Measurements from ENCODE around the gene RASL12.
"Not testable (repeated sequence)": the region's sequence is repeated elsewhere in the genome, so short reads cannot be mapped to it uniquely, and the experiment has no call there.

The RASL12 gene

DNA sequence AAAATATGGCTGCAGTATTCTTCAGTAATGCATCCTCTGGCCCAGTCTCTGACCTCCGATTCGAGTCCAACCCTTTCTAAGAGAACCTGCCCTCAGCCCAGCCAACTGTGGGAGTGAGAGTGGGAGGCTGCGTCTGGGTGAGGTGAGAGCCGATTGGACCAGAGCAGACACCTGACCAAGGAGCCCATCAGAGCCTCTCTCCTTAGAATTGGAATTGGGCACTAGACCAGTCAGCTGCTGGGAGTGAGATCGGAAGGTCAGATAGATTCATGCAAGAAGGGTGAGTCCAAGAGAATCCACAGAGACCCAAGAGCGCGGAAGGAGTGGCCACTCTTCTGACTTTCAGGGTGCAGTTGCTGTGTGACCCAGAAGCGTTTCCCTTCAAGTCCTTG is 10.2 kb downstream of the RASL12 start:
- DNase-seq, result no peak

DNA sequence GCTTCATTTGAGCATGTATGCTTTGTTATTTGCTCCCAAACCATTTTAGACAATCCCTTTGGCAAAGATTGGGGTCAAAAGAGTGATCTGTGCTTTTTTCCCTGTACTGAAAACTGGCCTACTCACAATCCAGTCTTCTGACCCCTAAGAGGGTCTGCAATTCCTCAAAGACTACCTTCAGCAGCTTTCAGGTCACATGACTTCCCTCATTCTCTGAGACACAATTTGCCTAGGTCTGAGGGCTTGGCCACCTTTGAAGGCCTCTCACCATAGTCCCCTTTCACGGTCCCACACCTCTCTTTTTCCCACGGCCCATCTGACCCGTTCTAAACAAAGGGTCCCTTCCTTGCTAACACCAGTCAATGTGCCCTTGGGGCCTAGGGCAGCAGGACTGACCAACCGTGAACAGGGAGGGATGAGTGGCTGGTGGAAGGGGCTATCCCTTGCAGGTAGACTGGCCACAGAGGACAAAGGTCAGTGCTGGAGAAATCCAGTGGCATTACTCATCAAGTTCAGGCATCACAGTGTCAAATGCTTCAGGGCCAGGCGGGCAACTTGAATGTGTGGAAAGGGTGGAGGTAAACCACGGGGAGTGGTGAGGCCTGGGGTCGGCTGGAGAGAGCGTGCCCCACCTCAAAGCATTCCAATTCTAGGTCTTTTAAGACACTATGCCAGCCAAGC is 10.8 kb downstream of the RASL12 start:
- DNase-seq, result no peak

GRCh38 chr15:65056106-65056505 is 11.7 kb downstream of the RASL12 start:
- peak in 10 of 56 donors; percentile 13 to 44 (median 36) for DNase-seq

- DNase-seq, result no peak
Observed at GRCh38 chr15:65055201-65055870, 12.5 kb downstream of the RASL12 start.

DNA sequence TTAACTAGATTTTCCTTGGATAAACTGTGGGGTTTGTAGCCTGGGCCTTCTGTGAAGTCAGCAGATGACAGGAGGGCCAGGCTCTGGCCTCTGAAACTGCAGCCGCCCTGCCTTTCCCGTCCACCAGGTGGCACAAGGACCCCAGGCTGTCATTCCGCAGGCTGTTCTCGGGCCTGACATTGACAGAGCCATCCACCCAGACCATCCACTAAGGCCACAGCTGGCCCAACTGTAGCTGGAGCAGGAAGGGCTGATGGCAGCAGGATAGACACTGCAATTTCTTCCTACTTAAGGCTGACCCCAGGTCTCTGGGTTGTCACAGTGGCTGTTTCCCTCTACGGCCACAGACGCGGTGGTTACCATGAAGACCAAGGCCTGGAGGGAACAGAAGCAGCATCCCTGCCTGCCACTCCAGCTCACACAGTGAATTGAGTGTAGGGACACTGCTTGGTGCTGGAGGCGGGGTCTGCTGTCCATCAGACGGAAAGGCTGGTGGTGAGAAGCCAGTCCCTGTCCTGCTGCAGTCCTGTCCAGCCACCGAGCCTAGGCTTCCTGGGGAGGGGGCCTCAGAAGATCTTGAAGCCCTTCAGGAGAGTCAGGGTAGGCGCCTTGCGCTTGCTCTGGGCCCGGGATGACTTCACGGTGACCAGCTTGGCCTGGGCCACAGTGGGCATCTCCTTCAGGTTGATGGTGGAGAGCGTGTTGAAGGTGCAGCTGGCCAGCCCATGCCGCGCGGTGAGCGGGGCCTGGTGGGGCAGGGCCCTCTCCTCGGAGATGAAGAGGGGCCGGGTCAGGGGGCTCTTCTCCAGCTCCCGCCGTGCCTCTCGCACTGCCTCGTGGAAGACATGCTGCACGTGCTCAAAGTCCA is 13.2 kb downstream of the RASL12 start:
- DNase-seq, result peak in 51 of 56 donors; percentile 9 to 89 (median 59)

GRCh38 chr15:65052956-65053355 is 14.8 kb downstream of the RASL12 start:
- DNase-seq, result no peak

DNA sequence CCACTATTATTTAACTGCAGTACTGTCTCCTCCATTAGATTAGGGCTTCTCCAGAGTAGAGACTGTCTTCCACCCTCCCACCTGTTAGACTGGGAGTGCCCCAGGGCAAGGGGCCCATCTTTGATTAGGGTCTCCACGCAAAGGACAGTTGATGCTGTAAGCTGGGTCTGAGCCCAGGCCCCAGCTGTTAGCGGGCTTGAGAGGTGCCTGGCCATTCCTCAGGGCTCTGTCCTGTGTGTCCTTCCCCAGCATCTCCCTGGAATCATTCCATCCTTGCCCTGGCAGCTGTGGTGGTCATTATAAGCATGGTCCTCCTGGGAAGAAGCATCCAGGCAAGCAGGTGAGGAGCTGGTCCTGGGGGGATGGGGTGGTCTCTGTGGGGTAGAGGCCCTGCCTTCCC is 16.5 kb downstream of the RASL12 start:
- DNase-seq, result no peak

GRCh38 chr15:65050270-65050669 is 17.5 kb downstream of the RASL12 start:
- no peak for DNase-seq

DNA sequence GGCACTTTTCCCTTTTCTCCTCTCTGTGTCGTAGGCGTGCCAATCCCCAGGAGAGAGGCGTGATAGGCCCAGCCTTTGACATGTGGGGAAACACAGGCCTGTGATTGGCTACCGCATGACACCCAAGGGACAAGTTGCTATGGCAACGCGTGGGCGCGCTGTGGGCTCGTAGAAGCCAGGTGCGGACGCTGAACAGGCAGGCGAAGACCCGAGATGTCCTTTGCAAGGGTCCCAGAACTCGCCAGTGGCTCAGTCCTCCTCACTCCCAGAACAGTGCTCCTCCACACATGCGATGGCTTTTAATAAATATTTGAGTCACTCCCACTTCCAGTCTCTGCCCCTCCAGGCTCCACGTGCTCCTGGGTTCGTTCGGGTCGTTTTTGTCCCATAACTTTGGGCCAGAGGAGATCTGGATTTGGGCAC is 18.4 kb downstream of the RASL12 start:
- DNase-seq, result peak in 54 of 56 donors; percentile 43 to 96 (median 83)

DNA sequence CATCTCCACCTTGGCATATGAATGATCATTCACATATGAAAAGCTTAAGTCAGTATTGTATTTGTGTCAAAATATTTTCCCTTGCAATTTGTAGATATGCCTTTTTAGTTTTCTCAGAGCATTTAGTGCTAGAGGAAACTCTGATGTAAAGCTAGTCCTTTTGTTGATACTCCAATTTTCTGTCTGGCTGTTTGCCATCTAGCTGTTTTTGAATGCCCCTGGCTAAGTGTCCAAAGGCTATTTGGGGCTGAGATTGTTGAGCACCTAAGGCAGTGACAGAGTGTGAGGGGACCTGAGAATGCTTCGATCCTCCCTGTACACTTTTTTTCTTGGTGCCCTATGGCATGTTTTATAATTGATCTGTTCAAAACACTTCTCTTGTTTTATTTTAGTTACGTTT is 19.6 kb downstream of the RASL12 start:
- DNase-seq, result no peak

DNA sequence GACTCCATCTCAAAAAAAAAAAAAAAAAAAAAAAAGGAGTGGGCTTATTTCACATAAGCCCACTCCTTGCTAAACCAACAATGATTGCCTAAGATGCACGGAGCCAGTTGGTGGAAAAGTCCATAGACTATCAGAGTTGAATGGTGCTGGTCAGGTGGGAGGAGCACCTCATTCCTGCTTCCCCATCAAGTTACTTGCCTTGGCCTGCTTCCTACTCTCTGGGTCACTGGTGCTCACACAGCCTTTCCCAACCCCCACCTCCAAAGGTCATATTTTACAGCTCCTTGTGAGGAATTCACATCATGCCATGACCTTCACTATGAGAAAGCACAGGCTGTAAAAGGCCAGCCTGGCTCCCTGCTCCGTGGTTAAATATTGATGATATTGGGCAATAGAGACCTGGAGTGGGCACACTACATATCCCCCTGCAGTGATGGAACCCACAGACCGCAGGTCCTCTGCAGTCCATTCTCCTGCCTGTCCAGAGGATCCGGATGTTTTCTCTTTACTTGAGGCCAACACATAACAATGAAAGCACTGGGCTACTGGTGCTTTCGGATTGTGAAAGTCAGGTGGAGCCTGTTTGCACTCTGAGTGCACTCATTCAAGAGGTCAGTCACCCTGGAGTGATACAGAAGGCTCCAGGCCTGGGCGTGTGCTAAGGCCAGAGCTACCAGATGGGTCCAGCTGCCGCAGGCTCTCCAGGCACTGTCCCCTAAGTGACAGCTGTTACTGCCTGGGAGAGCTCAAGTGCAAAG is 22.9 kb downstream of the RASL12 start, which contains the start of gene SLC51B:
SLC51B (plus strand) TSS at position 664 of the 758 bp plus-strand sequence. CDS start 4,618 bp downstream, outside the sequence.
- DNase-seq, result no peak

DNA sequence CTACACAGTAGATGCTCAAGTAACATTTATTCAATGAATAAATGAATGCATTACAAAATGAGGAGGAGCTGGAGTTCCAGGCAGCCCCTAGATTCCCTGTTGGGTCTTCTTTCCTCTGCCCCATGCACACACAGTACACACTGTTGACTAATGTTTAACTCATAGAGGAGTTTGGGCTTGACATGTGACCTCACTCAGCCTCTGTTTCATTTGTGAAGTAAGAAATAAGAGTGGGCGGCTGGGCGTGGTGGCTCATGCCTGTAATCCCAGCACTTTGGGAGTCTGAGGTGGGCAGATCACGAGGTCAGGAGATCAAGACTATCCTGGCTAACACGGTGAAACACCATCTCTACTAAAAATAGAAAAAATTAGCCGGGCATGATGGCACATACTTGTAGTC is 23.6 kb downstream of the RASL12 start:
- DNase-seq, result not testable (repeated sequence)

- no peak for DNase-seq
Observed at GRCh38 chr15:65042776-65043327, 24.9 kb downstream of the RASL12 start.

- DNase-seq, result no peak
Observed at GRCh38 chr15:65041787-65042186, 26.0 kb downstream of the RASL12 start.

- DNase-seq, result no peak
Observed at GRCh38 chr15:65040461-65040860, 27.3 kb downstream of the RASL12 start.

DNA sequence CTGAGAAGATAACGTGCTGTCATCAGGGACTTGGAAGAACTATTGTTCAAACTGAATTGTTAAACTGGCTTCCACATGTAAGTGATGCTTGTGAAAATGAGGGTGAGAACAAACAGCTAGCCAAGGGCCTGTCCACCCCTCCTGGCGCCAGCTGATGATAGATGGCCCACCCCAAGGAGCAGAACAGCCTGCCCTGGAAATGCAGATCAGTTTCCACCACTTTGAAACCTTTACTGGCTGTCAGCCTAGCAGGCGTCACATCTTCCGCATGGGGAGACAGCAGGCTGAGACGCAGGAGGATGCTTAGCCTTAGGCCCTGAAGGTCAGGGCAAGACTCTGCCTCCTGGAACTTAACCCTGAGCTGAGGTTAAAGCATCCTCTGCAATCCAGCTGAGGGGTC is 29.0 kb downstream of the RASL12 start:
- DNase-seq, result no peak

DNA sequence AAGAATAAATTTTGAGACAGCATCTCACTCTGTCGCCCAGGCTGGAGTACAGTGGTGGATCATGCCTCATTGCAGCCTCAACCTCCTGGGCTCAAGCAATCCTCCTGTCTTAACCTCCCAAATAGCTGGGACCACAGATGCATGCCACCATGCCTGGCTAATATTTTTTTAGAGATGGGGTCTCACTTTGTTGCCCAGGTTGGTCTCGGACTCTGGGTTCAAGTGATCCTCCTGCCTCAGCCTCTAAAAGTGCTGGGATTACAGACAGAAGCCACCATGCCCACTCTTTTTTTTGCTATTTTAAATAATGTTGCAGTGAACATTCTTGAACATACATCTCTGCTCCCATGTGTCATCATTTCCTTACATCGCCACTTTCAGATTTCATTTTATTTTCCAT is 29.4 kb downstream of the RASL12 start:
- DNase-seq, result no peak

GRCh38 chr15:65037309-65037708 is 30.5 kb downstream of the RASL12 start:
- DNase-seq, result no peak

DNA sequence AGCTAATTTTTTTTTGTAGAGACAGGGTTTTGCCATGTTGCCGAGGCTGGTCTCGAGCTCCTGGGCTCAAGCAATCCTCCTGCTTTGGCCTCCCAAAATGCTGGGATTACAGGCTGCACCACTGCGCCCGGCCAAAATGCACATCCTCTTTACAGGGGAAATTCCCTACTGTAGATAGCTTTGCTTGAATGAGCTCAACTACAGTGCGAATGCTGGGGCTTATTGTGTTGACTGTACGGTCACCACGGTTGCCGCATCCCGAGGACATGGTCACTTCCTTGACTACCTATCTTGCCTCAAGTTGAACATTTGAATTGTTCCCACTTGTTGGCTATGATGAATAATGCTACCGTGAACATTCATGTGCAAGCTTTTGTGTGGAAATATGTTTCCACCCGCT is 33.1 kb downstream of the RASL12 start:
- no peak for DNase-seq

GRCh38 chr15:65033659-65034269 is 34.0 kb downstream of the RASL12 start:
- peak in 4 of 56 donors; percentile 3 to 40 (median 22) for DNase-seq
